DND-41 (cell line): ENCODE results near the gene NF1.
"Not testable (repeated sequence)": the region's sequence is repeated elsewhere in the genome, so short reads cannot be mapped to it uniquely, and the experiment has no call there.

Experiments
- CTCF ChIP-seq: IDR thresholded peaks from 2 replicates; pipeline ENCODE4 v1.5.1; 2012; ENCODE audit warnings: borderline replicate concordance, low read length, moderate library complexity, mild to moderate bottlenecking; ENCODE audit not compliant: poor library complexity, severe bottlenecking; ENCODE audit errors: extremely low read depth
- EZH2 ChIP-seq: IDR thresholded peaks from 3 replicates; pipeline ENCODE4 v1.6.1; 2012; ENCODE audit warnings: borderline replicate concordance, low read depth, mild to moderate bottlenecking, moderate library complexity, low read length, inconsistent platforms; ENCODE audit not compliant: severe bottlenecking

GRCh38 chr17:31287932-31288331 lies 193.2 kb downstream of the NF1 start:
- not testable (repeated sequence) for TF ChIP-seq EZH2, CTCF
